CD4-positive, alpha-beta T cell treated with Interleukin-4 for 4 hours (primary cell): ENCODE results near the gene VASH2.

Experiments used
- DNase-seq: peaks from one replicate; pipeline ENCODE4 v3.0.0-alpha.2; 2020

Gene VASH2

DNA sequence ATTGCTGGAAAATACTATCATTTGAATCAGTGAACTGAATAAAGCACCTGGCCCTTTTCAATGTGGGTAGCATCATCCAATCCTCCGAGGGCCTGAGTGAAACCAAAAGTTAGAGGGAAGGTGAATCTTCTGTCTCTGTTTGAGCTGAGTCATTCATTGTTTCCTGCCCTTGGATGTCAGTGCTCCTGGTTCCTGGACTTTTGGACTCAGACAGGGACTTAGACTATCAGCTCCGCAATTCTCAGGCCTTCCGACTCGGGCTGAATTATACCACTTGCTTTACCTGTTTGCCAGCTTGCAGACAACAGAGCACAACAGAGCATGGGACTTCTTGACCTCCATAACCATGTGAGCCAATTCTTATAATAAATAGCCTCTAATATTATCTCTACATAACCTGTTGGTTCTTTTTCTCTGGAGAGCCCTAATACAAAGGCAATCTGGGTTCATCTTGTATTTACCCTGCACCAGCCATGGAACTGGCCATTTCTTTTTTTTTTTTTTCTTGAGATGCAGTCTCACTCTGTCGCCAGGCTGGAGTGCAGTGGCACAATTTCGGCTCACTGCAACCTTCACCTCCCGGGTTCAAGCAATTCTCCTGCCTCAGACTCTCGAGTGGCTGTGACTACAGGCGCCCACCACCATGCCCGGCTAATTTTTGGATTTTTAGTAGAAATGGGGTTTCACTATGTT, 19.2 kb upstream of the VASH2 start:
- no peak for DNase-seq

GRCh38 chr1:212933815-212934471, 16.4 kb upstream of the VASH2 start:
- no peak for DNase-seq

DNA sequence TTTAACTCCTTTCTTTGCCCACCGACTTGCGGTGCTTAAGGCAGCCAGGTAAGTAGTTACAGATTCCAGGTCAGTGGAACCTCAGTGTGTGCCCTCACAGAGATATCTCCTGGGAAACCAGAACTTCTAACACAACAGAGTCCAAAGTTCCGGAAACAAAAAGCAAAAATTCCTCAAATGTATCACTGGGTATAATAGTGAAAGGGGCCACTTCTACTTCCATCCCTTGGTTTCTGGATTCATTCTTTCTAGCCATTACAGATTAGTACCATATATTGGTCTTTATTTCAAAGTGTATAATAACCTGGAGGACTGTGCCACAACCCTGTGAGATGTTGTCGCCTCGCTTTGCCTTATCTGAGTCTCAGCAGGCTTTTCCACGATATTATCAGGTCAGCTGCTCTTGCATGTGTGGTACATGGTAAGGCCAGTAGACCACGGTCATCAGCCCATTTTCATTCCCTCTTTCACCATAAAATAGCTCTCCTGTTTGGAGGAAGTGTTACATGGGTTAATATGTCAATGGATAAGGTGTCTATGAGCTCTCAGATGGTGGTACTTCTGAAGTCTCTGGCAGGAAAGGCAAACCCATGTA, 14.9 kb upstream of the VASH2 start:
- DNase-seq, result no peak

DNA sequence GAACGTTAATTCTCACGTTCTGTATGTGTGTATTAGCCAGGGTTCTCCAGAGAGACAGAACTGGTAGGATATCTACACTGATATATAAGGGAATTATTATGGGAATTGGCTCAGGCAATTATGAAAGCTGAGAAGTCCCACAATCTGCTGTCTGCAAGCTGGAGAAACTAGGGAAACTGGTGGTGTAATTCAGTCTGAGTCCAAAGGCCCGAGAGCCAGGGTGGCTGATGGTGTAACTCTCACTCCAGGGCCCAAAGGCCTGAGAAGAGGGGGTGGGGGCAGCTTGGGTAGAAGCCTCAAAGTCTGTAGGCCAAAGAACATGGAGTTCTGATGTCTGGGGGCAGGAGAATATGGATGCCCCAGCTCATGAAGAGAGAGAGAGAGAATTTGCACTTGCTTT, 13.3 kb upstream of the VASH2 start:
- DNase-seq, result no peak

- no peak for DNase-seq
Observed at GRCh38 chr1:212938846-212939245, 11.5 kb upstream of the VASH2 start.

DNA sequence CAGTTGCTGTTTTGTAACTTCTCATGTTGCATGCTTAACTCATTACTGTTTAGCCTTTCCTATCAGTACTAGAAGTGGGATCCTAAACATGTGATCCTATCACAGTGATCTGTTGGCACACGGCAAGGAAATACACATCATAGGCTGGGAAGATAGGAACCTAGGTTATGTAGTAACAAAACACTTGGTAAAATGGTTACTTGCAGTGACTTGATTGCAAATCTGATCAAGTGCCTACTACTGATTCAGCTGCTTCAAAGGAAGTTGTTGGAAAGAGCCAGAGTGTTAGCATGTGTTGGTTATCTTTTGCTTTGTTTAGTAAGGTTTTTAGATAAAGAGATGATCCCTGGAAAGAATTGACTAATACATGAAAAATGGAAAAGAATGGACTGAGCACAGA, 8.9 kb upstream of the VASH2 start:
- DNase-seq, result no peak

DNA sequence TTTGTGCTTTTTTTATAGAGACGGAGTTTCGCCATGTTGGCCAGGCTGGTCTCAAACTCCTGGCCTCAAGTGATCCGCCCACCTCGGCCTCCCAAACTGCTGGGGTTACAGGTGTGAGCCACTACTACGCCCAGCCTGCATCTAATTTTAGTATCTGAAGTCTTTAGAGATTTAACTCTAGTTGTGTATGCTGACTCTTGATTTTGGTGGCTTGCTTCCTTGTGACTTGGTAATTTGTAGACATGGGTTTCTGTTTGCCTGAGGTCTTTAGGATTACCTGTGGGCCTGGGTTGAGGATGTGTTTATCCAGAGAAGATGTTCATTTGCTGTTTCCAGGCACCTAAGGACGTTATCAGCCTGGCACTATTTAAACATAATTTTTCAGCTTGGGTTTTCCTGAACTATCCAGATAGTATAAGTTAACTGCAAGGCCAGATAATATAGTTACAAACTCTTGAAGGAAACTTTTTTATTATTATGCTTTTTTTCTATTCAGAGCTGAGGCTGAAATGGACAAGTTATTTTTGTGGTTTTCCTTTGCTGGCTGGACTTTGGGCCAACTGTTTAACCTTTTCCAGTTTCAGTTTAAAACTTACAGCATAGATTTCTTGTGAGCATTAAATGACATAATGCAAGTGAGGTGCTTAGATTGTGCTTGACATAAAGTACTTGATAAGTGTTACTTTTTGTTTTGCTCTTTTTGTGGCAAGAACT, 7.5 kb upstream of the VASH2 start:
- DNase-seq, result no peak

DNA sequence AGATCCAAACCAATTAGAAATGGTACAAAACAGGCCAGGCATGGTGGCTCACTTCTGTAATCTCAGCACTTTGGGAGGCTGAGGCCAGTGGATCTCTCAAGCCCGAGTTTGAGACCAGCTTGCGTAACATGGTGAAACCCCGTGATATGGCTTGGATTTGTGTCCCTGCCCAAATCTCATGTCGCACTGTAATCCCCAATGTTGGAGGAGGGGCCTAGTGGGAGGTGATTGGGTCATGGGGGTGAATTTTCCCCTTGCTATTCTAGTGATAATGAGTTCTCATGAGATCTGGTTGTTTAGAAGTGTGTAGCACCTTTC, 7.0 kb upstream of the VASH2 start:
- no peak for DNase-seq

DNA sequence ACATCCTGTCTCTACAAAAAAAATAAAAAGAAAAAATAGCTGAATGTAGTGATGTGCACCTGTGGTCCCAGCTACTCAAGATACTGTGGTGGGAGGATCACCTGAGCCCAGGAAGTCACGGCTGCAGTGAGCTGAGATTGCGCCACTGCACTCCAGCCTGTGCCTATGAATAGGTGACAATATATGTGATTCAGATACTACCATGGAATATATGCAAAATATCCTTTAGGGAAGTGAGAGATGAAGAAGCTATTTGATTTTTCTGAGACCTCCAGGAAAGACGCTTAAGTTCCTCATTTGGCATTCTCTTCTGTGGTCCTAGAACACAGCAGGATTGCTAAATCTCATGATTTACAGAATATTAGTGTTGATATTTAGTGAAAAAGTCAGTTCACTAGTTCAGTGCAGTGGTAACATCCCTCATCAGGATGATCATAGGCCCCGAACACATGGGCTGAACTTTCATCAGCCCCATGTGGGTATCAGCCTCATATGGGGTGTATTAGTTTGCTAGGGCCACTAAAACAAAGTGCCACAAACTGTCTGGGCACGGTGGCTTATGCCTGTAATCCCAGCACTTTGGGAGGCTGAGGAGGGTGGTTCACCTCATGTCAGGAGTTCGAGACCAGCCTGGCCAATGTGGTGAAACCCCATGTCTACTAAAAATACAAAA, 6.0 kb upstream of the VASH2 start:
- DNase-seq, result no peak

DNA sequence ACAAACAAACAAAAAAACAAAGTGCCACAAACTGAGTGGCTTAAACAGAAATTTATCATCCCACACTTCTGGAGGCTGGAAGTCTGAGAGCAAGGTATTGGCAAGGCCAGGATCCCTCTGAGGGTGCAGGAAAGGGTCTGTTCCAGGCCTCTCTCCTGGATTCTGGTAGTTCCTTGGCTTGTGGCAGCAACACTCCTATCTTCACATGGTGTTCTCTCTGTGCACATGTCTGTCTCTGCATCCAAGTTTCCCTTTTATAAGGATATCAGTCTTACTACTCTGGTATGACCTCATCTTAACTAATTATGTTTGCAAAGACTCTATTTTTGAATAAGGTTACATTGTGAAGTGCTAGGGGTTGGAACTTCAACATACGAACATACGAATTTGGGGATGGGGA, 5.3 kb upstream of the VASH2 start:
- no peak for DNase-seq

GRCh38 chr1:212945463-212946160, 4.7 kb upstream of the VASH2 start:
- DNase-seq, result no peak

DNA sequence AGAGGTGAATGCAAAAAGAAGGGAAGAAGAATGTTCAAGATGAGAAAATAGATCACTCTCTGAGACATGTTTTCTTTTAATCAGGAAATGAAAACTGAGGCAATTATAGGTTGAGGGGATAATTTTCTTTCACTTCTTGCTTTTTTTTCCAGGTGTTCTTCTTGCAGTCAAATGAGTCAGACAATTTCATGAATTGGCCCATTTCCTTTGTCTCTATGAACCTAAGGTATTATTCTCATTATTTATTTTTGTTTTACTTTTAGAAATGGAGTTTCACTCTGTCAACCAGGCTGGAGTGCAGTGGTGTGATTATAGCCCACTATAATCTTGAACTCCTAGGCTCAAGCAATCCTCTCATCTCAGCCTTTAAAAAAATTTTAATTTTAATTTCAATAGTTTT, 3.5 kb upstream of the VASH2 start:
- DNase-seq, result no peak

DNA sequence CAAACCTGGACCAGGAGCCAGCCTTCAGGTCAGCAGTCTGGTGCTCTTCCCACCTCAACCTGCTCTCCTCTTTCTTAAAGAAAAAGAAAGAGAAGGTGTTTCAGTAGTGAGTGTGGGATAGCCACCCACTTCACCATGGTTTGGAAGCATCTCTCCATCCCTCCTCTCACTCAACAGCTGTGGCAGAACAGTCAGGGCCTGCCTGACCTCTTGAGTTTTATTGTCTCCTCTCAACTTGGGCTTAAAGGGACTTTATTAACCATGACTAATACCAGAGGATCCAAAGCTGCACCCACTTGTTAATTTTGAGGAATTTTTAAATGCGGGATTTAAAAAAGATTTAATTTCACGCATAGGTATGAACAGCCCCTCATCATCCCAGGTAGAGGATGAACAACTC, 570 bp upstream of the VASH2 start:
- DNase-seq, result no peak

DNA sequence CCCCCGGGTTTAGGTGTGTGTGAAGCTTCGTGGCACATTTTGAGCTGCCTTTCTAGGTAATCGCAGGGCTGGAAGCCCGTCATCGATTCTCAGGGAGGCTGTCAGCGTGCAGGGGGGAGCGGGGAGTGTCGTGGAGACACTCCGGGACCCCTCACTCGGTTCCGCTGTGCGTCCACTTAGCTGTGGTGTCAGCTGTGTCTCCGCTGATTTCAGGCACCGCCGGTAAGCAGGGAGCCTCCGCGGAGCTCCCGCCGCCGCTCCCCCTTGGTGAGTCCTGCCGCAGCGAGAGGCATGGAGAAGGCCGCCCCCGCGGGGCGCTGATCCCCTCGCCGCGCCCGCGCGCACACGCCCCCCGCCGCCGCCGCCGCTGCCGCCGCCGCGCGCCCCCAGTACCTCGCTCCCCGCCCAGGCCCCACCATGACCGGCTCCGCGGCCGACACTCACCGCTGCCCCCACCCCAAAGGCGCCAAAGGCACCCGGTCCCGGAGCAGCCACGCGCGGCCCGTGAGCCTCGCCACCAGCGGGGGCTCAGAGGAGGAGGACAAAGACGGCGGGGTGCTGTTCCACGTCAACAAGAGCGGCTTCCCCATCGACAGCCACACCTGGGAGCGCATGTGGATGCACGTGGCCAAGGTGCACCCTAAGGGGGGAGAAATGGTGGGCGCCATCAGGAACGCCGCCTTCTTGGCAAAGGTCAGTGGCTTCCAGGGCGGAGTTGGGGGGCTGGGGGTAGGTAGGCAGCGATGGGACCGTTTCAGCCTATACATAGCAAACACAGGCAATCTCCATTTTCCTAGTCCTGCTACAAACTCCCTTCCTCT, 995 bp downstream of the VASH2 start:
- DNase-seq, result no peak

DNA sequence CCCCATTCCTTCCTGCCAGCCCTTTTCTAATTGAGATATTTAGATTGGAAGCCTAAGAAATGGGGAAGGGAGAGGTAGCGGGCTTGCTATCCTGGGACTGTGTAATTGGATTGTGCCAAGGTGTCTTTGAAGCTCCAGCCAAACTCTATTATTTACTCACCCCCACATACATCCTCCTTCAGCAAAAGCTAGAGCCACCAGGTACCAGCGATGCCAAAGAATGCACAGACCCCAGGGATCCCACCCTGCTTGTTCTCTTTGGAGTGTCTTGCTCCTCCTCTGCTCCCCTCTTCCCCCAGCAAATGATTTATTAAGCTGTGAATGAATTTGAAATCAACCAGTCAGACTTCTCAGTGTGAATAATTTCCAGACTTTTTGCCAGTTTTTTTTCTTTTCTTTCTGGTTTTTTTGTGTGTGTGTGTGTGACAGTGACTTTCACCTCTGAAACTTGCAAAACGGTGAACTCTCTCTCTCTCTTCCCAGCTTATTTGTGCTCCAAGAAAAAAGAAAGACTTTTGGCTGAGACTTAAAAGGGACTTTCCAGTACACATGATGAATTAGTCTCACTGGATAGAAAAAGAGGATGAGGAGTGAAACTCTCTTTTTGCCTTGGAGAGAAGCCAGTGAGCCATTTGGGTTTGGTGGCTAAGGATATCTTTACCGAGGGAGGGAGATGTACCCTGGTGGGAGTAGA, 1.8 kb downstream of the VASH2 start:
- no peak for DNase-seq

GRCh38 chr1:212952641-212952976, 2.3 kb downstream of the VASH2 start:
- no peak for DNase-seq

DNA sequence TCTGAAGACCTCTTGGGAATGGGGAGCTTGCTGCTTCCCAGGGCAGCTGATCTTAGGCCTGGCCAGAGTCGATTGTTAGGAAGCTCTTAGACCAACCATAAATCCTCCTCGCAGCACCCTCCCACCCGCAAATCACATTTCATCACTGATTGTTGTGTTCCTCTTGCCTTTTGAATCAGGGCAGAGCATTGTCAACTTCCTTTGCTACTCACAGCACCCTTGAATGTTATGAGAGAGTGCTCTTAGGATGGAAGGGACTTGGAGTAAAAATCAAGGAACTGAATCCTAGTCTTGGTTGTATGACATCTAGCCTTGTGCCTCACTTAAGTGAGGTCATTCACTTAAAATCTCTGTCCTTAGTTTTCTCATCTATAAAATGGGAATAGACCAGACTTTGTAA, 3.0 kb downstream of the VASH2 start:
- no peak for DNase-seq

DNA sequence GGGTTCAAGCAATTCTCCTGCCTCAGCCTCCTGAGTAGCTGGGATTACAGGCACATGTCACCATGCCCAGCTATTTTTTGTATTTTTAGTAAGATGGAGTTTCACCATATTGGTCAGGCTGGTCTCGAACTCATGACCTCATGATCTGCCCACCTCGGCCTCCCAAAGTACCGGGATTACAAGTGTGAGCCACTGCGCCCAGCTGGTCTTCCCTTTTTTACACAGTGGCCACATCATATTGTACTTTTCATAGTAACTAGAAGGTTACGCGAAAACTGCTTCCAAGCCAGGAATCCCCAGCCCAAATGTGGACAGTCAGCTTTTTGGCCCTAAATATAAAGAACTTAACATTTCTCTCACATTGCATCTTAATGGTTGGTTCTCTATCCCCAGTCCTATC, 4.2 kb downstream of the VASH2 start:
- DNase-seq, result no peak

GRCh38 chr1:212955098-212955497, 4.8 kb downstream of the VASH2 start:
- no peak for DNase-seq

DNA sequence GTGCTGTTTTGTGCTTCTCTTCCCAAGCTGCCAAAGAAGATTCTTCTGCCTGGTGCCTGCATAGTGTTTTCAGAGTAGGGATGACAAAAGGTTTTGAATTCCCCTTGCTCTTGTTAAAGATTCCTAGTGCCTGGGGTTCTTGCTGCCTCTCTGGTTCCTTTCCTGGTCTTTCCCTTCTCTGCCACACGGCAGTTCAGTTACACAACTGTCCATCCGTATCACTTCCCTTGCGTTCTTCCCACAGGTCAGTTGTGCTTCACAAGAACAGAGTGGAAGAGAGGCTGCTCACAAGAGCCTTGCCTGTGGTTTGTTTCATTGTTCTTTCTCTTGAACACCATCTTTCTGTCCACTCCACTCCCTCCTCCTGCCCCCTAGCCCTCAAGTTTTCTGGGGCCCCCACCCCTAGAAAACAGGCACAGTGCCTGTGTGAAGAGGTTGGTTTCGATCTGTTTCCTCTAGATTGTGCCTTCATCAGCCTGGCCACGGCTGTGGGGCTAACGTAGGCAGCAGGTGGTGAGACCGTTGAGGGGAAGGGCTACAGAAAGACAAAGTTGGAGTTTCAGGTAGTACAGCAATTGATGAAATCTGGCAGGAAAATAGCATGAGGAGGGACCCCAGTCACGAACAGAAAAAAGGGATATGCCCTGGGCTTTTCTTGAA, 5.8 kb downstream of the VASH2 start:
- DNase-seq, result no peak

DNA sequence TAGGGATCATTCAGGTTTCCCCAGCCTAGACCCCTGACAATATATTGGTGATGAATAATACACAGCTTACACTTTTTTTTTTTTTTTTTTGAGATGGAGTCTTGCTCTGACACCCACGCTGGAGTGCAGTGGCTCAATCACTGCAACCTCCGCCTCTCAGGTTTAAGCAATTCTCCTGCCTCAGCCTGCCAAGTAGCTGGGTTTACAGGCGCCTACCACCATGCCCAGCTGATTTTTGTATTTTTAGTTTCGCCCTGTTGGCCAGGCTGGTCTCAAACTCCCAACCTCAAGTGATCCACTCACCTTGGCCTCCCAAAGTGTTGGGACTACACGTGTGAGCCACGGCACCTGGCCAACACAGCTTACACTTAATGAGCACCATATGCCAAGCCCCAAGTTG, 7.2 kb downstream of the VASH2 start:
- DNase-seq, result no peak
